Activated CD4-positive, alpha-beta T cell treated with anti-CD3 and anti-CD28 coated beads, Interleukin-2, amount 10 ng/mL, durations not matched to agents 24 days and 14 days (primary cell): ENCODE results near the gene TRAF3. TPM values are rescaled to one million over a fixed set of nuclear protein-coding genes. Genes with fewer than 3 reads are reported as not detected.

Experiments used
- DNase-seq: peaks from one replicate; pipeline ENCODE4 v3.0.0; 2022
- H3K27ac Mint-ChIP-seq: one replicate; pipeline ENCODE4 v1.8.0; 2022; ENCODE audit warnings: mild to moderate bottlenecking, mixed read lengths
- H3K27me3 Mint-ChIP-seq: one replicate; pipeline ENCODE4 v1.8.0; 2022; ENCODE audit warnings: mixed read lengths
- H3K36me3 Mint-ChIP-seq: one replicate; pipeline ENCODE4 v1.8.0; 2022; ENCODE audit warnings: low read depth, mild to moderate bottlenecking, mixed read lengths
- H3K4me1 Mint-ChIP-seq: one replicate; pipeline ENCODE4 v1.8.0; 2021; ENCODE audit warnings: mixed read lengths
- H3K4me3 Mint-ChIP-seq: one replicate; pipeline ENCODE4 v1.8.0; 2022; ENCODE audit warnings: mild to moderate bottlenecking, moderate library complexity, mixed read lengths
- H3K9me3 Mint-ChIP-seq: one replicate; pipeline ENCODE4 v1.8.0; 2021; ENCODE audit warnings: mixed read lengths
- intact Hi-C: fragments of 100-400 bp; cut with micrococcal nuclease; formaldehyde crosslinking; loops from one replicate; pipeline ENCODE4 v1.15.1; 2023
- total RNA-seq: library from RNA; stranded (reverse); gene quantifications from 2 replicates; pipeline ENCODE4 v1.2.3, GENCODE V29; 2022

The TRAF3 gene
- total RNA-seq, 1 donor from 2014 or later, result 68.8 TPM

GRCh38 chr14:102910442-102910841, 133.2 kb downstream of the TRAF3 start:
- Mint-ChIP-seq H3K27ac (peak overlapping the region; percentile 13), H3K36me3 (peaks cover 18% of the 10 kb centered on the region), H3K4me1 (no peaks in the 10 kb centered on the region), H3K27me3 (no peaks in the 10 kb centered on the region), H3K4me3 (no peak overlapping the region), H3K9me3 (no peaks in the 10 kb centered on the region)
- intact Hi-C loops, result no loop called here
- no peak for DNase-seq

DNA sequence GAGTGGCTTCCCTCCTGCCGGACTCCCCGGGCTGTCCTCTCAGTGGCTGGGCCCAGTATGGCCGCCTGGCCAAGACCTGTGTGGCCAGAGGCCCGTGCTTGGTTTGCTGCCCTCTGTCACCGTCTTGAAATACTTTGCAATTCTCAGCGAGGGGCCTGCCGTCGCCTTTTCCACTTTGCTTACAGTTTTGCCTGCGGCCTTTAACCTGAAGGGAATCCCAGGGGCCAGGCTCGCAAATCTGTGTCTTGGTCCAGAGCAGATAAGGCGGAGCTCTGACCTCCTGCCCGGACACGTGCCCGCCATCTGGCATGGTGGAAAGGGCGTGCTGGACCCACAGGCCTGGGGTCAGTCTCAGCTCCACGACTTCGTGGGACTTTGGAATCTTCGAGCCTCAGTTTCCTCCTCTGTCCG, 134.3 kb downstream of the TRAF3 start:
- H3K27ac Mint-ChIP-seq, result no peak overlapping the region
- peaks cover 12% of the 10 kb centered on the region for H3K36me3 Mint-ChIP-seq
- H3K27me3 Mint-ChIP-seq, result no peaks in the 10 kb centered on the region

GRCh38 chr14:102911991-102912761, 134.9 kb downstream of the TRAF3 start:
- intact Hi-C loops, result no loop called here
- no peaks in the 10 kb centered on the region for H3K27me3 Mint-ChIP-seq
- no peak overlapping the region for H3K4me3 Mint-ChIP-seq
- H3K27ac Mint-ChIP-seq, result no peak overlapping the region
- no peaks in the 10 kb centered on the region for H3K4me1 Mint-ChIP-seq
- DNase-seq, result no peak
- H3K9me3 Mint-ChIP-seq, result no peaks in the 10 kb centered on the region
- H3K36me3 Mint-ChIP-seq, result peaks cover 9% of the 10 kb centered on the region

More for the DNA sequence above, 134.3 kb downstream of the TRAF3 start:
- no peaks in the 10 kb centered on the region for H3K9me3 Mint-ChIP-seq
- DNase-seq, result no peak
- H3K4me1 Mint-ChIP-seq, result no peaks in the 10 kb centered on the region
- H3K4me3 Mint-ChIP-seq, result no peak overlapping the region
- intact Hi-C loops, result no loop called here

- Mint-ChIP-seq H3K4me3 (no peak overlapping the region), H3K27me3 (no peaks in the 10 kb centered on the region), H3K27ac (no peak overlapping the region), H3K4me1 (no peaks in the 10 kb centered on the region), H3K9me3 (no peaks in the 10 kb centered on the region), H3K36me3 (peaks cover 4% of the 10 kb centered on the region)
- no peak for DNase-seq
- intact Hi-C loops, result no loop called here
These were observed 136.3 kb downstream of the TRAF3 start for GRCh38 chr14:102913341-102914211.

GRCh38 chr14:102914474-102915291, 137.4 kb downstream of the TRAF3 start:
- Mint-ChIP-seq H3K4me3 (no peak overlapping the region), H3K9me3 (no peaks in the 10 kb centered on the region), H3K27ac (no peak overlapping the region), H3K36me3 (peaks cover 4% of the 10 kb centered on the region), H3K27me3 (no peaks in the 10 kb centered on the region), H3K4me1 (no peaks in the 10 kb centered on the region)
- DNase-seq, result no peak
- intact Hi-C loops, result loop anchor here (5.0 kb wide), 1 partner anchor 137 kb away; the partner anchor contains the start of gene TRAF3

DNA sequence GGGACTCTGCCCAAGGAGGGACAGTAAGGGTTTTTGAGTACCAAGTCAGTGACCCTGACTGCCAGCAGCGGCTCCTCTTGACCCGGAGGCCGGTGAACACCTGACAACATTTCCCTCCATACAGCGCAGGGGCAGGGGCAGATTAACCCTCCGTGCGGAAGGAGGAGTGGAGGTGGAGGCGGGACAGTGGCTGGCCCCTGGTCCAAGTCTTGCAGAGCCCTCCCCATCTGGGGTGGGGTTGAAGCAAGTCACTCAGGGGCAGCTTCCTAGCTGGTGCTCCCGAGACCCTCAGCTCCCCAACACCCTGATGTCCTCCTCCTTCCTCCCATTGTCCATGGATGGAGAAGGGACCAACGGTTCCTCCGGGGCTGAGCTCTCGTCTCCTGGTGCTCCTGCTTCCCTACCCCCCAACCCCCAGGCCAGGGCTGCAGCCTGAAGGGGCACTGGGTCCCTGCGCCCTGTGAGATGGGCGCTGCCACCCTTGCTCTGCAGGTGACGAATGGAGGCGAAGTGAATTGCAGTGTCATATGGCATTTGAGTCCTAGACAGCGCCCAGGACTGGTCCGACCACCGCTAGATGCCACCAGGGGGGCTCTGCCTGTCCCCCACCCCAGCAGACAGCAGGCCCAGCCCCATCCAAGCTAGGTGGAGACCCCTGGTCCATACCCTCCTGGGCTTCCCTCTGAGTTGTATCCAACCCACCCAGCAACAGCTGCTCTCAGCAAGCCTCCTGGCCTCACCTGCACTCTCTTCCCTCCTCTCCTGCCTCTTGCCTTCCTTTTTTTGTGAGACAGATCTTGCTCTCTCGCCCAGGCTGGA, 138.3 kb downstream of the TRAF3 start:
- no peak overlapping the region for H3K27ac Mint-ChIP-seq
- H3K36me3 Mint-ChIP-seq, result peaks cover 4% of the 10 kb centered on the region
- intact Hi-C loops, result loop anchor here (5.0 kb wide), 1 partner anchor 138 kb away; the partner anchor contains the start of gene TRAF3
- no peaks in the 10 kb centered on the region for H3K9me3 Mint-ChIP-seq
- H3K4me3 Mint-ChIP-seq, result no peak overlapping the region
- H3K4me1 Mint-ChIP-seq, result no peaks in the 10 kb centered on the region
- no peak for DNase-seq
- no peaks in the 10 kb centered on the region for H3K27me3 Mint-ChIP-seq

DNA sequence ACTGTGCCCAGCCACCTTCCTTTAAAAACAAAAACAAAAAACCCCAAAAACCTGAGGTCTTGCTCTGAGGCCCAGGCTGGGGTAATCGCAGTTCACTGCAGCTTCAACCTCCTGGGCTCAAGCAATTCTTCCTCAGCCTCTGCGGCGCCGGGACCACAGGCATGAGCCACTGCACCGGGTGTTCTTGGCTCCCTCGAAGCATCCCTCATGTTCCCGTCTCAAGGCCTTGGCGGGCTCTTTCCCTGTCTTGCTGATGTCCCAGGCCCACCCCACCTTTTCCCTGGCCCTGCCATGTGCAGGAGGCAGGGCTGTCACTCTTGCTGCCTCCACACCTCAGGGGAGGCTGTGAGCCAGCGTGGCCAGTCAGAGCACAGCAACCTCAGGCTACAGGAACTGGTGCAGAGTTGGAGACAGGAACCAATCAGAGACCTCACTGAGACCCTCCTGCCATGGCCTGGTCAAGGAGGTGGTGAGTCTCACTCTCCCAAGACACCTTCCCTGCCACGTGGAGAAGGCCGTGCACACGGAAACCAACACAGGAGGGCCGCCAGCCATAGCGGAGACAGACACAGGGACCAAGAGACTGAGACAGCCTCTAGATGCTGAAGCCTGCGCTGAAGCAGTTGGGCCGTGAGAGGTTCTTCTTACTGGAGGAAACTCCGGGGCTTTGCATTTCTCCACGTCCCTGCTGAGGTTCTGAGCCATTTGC, 139.3 kb downstream of the TRAF3 start:
- no peaks in the 10 kb centered on the region for H3K9me3 Mint-ChIP-seq
- intact Hi-C loops, result loop anchor here (5.0 kb wide), 1 partner anchor 139 kb away; the partner anchor contains the start of gene TRAF3
- H3K4me3 Mint-ChIP-seq, result no peak overlapping the region
- H3K27ac Mint-ChIP-seq, result peak overlapping the region; percentile 25
- peaks cover 2% of the 10 kb centered on the region for H3K36me3 Mint-ChIP-seq
- H3K4me1 Mint-ChIP-seq, result no peaks in the 10 kb centered on the region
- no peak for DNase-seq
- H3K27me3 Mint-ChIP-seq, result no peaks in the 10 kb centered on the region

GRCh38 chr14:102917056-102917385, 139.8 kb downstream of the TRAF3 start:
- H3K9me3 Mint-ChIP-seq, result no peaks in the 10 kb centered on the region
- no peak overlapping the region for H3K27ac Mint-ChIP-seq
- no peak for DNase-seq
- intact Hi-C loops, result loop anchor here (5.0 kb wide), 1 partner anchor 140 kb away; the partner anchor contains the start of gene TRAF3
- peaks cover 2% of the 10 kb centered on the region for H3K36me3 Mint-ChIP-seq
- no peaks in the 10 kb centered on the region for H3K4me1 Mint-ChIP-seq
- no peaks in the 10 kb centered on the region for H3K27me3 Mint-ChIP-seq
- H3K4me3 Mint-ChIP-seq, result no peak overlapping the region

GRCh38 chr14:102917469-102918211, 140.4 kb downstream of the TRAF3 start:
- peaks cover 2% of the 10 kb centered on the region for H3K36me3 Mint-ChIP-seq
- H3K9me3 Mint-ChIP-seq, result no peaks in the 10 kb centered on the region
- DNase-seq, result peak; percentile 85
- no peak overlapping the region for H3K4me3 Mint-ChIP-seq
- intact Hi-C loops, result loop anchor here (1.0 to 5.0 kb wide), 2 partner anchors 140 to 223 kb away; partner anchors contain the start of gene TRAF3
- H3K4me1 Mint-ChIP-seq, result no peaks in the 10 kb centered on the region
- H3K27ac Mint-ChIP-seq, result no peak overlapping the region
- no peaks in the 10 kb centered on the region for H3K27me3 Mint-ChIP-seq

DNA sequence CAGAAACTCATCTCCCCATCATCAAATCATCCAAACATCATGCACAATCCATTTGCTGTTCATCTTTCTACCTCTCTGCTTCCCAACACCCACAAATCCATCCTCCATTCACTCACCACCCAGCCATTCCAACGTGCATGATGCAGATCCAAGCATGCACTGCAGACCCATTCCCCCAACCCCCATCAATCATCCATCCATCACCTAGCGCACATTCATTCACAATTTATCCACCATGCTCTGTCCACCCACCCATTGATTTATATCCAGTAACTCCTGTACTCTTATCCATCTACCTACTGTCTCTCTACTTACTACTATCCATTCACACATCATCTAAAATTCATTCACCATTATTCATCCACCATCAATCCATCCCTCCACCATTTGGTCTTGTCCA, 141.2 kb downstream of the TRAF3 start:
- Mint-ChIP-seq H3K4me1 (no peaks in the 10 kb centered on the region), H3K27ac (no peak overlapping the region), H3K27me3 (peaks cover 3% of the 10 kb centered on the region), H3K36me3 (peaks cover 2% of the 10 kb centered on the region), H3K9me3 (no peaks in the 10 kb centered on the region), H3K4me3 (no peak overlapping the region)
- intact Hi-C loops, result loop anchor here (1.0 to 5.0 kb wide), 2 partner anchors 141 to 224 kb away; partner anchors contain the start of gene TRAF3
- DNase-seq, result no peak

DNA sequence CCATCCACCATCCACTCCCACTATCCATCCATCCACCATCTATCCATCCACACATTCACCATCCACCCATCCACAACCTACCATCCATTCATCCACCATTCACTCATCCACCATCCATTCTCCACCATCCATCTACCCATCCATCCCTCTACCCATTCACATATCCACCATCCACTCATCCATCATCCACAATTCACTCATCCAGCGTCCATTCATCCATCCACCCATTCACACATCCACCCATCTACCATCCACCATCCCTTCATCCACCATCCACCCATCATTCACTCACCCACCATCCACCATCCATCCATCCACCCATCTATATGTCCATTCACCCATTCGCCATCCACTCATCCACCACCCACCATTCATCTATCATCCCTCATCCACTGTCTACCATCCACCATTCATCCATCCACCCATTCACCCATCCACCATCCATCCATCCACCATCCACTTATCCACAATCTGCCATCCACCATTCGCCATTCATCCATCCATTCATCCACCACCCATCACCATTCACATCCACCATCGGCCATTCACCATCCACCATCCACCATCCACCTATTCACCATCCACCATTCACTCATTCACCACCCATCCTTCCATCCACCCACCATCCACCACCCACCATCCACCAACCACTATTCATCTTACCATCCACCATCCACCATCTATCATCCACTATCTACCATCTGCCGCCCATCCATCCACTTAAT, 143.2 kb downstream of the TRAF3 start:
- Mint-ChIP-seq H3K27ac (no peak overlapping the region), H3K9me3 (no peaks in the 10 kb centered on the region)
- intact Hi-C loops, result no loop called here

More for the DNA sequence above, 143.2 kb downstream of the TRAF3 start:
- no peak overlapping the region for H3K4me3 Mint-ChIP-seq
- no peaks in the 10 kb centered on the region for H3K4me1 Mint-ChIP-seq
- DNase-seq, result no peak
- H3K36me3 Mint-ChIP-seq, result no peaks in the 10 kb centered on the region
- H3K27me3 Mint-ChIP-seq, result peaks cover 14% of the 10 kb centered on the region
